HepG2 (cell line): ENCODE results near the gene NPAS2. TPM values are rescaled to one million over a fixed set of nuclear protein-coding genes. Genes with fewer than 3 reads are reported as not detected.

ENCODE experiments used
- ATAC-seq: fragments of 200-7000 bp; cut with Tn5 transposase; 3 replicates; pipeline ENCODE4 v1.9.1; 2020; ENCODE audit warnings: mild to moderate bottlenecking, moderate library complexity
- BruUV-seq: library from RNA; stranded (reverse); fragments of 400-500 nt; replicated peaks from 2 replicates; lab custom pipeline; 2021; lab: Mats Ljungman, UMichigan
- CTCF ChIA-PET: fragments of 300-600 bp; formaldehyde crosslinking; extraction: SDS; loops from one replicate; lab custom pipeline; 2021; ENCODE audit warnings: low total read pairs, inconsistent platforms, low intra/inter-chr PET ratio; lab: Yijun Ruan, JAX
- POLR2A ChIA-PET: fragments of 350-600 bp; sonication (Branson Sonifier 250); formaldehyde crosslinking; loops from one replicate; lab custom pipeline; 2020; ENCODE audit warnings: antibody characterized with exemption, inconsistent platforms; lab: Yijun Ruan, JAX
- DNase-seq: peaks from one replicate; pipeline ENCODE4 v3.0.0-alpha.2; 2015; ENCODE audit warnings: low spot score
- FAIRE-seq: peaks from 3 replicates; lab custom pipeline; 2011; peaks lifted over from hg19 to GRCh38; lab: Jason Lieb, UNC
- H2AFZ ChIP-seq: one replicate; pipeline ENCODE4 v1.6.1; 2011; ENCODE audit warnings: low read length, inconsistent platforms
- H3K27ac ChIP-seq: fragments of 300-600 bp; 3 replicates; pipeline ENCODE4 v1.8.0; 2011; ENCODE audit warnings: mixed run types, mild to moderate bottlenecking, mixed read lengths, low read length, inconsistent platforms; ENCODE audit not compliant: insufficient read depth; ENCODE audit errors: extremely low read length
- H3K27me3 ChIP-seq, 2 experiments: fragments of 200-600 bp in 1 of 2; 2 replicates in 1 of 2; 3 replicates in 1 of 2; pipeline versions ENCODE4 v1.6.0 to v1.8.0; 2011; ENCODE audit warnings: low read length in 2 of 2, mild to moderate bottlenecking in 2 of 2, moderate library complexity in 2 of 2, inconsistent platforms in 1 of 2; ENCODE audit not compliant: insufficient read depth in 2 of 2, control insufficient read depth in 1 of 2
- H3K36me3 ChIP-seq, 2 experiments: fragments of 200-600 bp in 1 of 2; replicated peaks in 1 of 2; 2 replicates in 1 of 2; 3 replicates in 1 of 2; pipeline versions ENCODE4 v1.5.1 to v1.8.0; 2011; ENCODE audit warnings: low read length in 2 of 2, inconsistent platforms in 1 of 2; ENCODE audit not compliant: insufficient read depth in 2 of 2, control insufficient read depth in 1 of 2
- H3K4me1 ChIP-seq: 2 replicates; pipeline ENCODE4 v1.5.1; 2012; ENCODE audit warnings: low read length, inconsistent platforms; ENCODE audit not compliant: insufficient read depth
- H3K4me2 ChIP-seq: 2 replicates; pipeline ENCODE4 v1.6.0; 2011; ENCODE audit warnings: low read depth, low read length, inconsistent platforms
- H3K4me3 ChIP-seq, 3 experiments: fragments of 200-600 bp in 1 of 3; sonication (generic), shearing (Covaris generic) in 1 of 3; replicated peaks in 1 of 3; 2 replicates each; pipeline ENCODE4 v1.5.1; 2011 to 2016; ENCODE audit warnings: low read length in 3 of 3, inconsistent platforms in 2 of 3, low read depth in 2 of 3, mild to moderate bottlenecking in 2 of 3, control low read depth in 1 of 3, mixed read lengths in 1 of 3; ENCODE audit not compliant: insufficient read depth in 1 of 3
- H3K79me2 ChIP-seq: one replicate; pipeline ENCODE4 v1.6.1; 2011; ENCODE audit warnings: low read length, inconsistent platforms; ENCODE audit not compliant: insufficient read depth
- H3K9ac ChIP-seq: 2 replicates; pipeline ENCODE4 v1.6.0; 2011; ENCODE audit warnings: mild to moderate bottlenecking, low read depth, low read length, inconsistent platforms; ENCODE audit not compliant: insufficient read depth
- H3K9me3 ChIP-seq: 2 replicates; pipeline ENCODE4 v1.5.1; 2012; ENCODE audit warnings: mild to moderate bottlenecking, low read length
- H4K20me1 ChIP-seq: 2 replicates; pipeline ENCODE4 v1.6.0; 2011; ENCODE audit warnings: inconsistent platforms, mild to moderate bottlenecking, low read length, moderate library complexity; ENCODE audit not compliant: insufficient read depth
- ARID2 ChIP-seq: sonication (generic); formaldehyde crosslinking; IDR thresholded peaks from 2 replicates; pipeline ENCODE4 v1.8.1; 2022; ENCODE audit warnings: mild to moderate bottlenecking, missing genetic modification reagents, borderline replicate concordance
- BRD4 ChIP-seq: sonication (generic); formaldehyde crosslinking; IDR thresholded peaks from 2 replicates; pipeline ENCODE4 v1.4.0; 2020; ENCODE audit warnings: missing genetic modification reagents
- JDP2 ChIP-seq: sonication (generic); formaldehyde crosslinking; IDR thresholded peaks from 2 replicates; pipeline ENCODE4 v1.8.1; 2022; ENCODE audit warnings: missing genetic modification reagents, borderline replicate concordance
- SRF ChIP-seq: IDR thresholded peaks from 2 replicates; pipeline ENCODE4 v1.6.1; 2011; ENCODE audit warnings: mild to moderate bottlenecking, low read depth, low read length, moderate library complexity
- ZC3H13 ChIP-seq: sonication (generic); formaldehyde crosslinking; IDR thresholded peaks from 2 replicates; pipeline ENCODE4 v1.8.1; 2023; ENCODE audit warnings: mild to moderate bottlenecking, missing genetic modification reagents, moderate library complexity
- ZEB1 ChIP-seq: IDR thresholded peaks from 2 replicates; pipeline ENCODE4 v1.6.1; 2012; ENCODE audit warnings: mild to moderate bottlenecking, low read depth, inconsistent platforms; ENCODE audit not compliant: insufficient replicate concordance
- ZNF543 ChIP-seq: sonication (generic); formaldehyde crosslinking; IDR thresholded peaks from 2 replicates; pipeline ENCODE4 v1.4.0; 2020; ENCODE audit warnings: mild to moderate bottlenecking, missing genetic modification reagents
- ZNF720 ChIP-seq: sonication (generic); formaldehyde crosslinking; IDR thresholded peaks from 2 replicates; pipeline ENCODE4 v1.4.0; 2020; ENCODE audit warnings: missing genetic modification reagents
- WGBS: methylation state at CpG from one replicate; pipeline ENCODE4 v1.1.6; 2017; ENCODE audit warnings: low lambda C conversion rate; 5-methylcytosine and 5-hydroxymethylcytosine counted together
- in situ Hi-C: cut with HindIII; loops from 2 replicates; pipeline ENCODE4 v1.10.0; 2017; ENCODE audit warnings: low pct_unique_long_range_greater_than_20kb; ENCODE audit not compliant: extremely low pct_ligation_motif_present
- intact Hi-C: fragments of 100-400 bp; cut with micrococcal nuclease; formaldehyde crosslinking; loops from one replicate; pipeline ENCODE4 v1.10.0; 2022; ENCODE audit not compliant: unreplicated experiment
- polyA plus RNA-seq, 8 experiments: library from polyadenylated mRNA; depleted of rRNA in 3 of 8; stranded (reverse) in 7 of 8; unstranded in 1 of 8; fragments of >200 nt; fragmentation: Illumina TruSeq in 4 of 8; extraction: Trizol in 4 of 8; gene quantifications; 2 replicates each; pipeline versions ENCODE4 v1.2.1 to v1.2.3, GENCODE V29; 2011 to 2016; ENCODE audit warnings: low read depth in 4 of 8, missing spikeins in 1 of 8, mixed read lengths in 1 of 8; ENCODE audit not compliant: insufficient read depth in 1 of 8
- total RNA-seq, 5 experiments: library from RNA; depleted of rRNA; stranded (reverse); fragments of >200 nt; fragmentation: Illumina TruSeq; extraction: Trizol; gene quantifications; 2 replicates each; pipeline ENCODE4 v1.2.3, GENCODE V29; 2016; ENCODE audit warnings: low read depth in 1 of 5

NPAS2 gene
- total and polyA plus RNA-seq, 2 of the 13 experiments (the other 11 are each of a cell fraction or from before 2014, with no cell fraction given): 14.8 to 37.5 TPM

DNA sequence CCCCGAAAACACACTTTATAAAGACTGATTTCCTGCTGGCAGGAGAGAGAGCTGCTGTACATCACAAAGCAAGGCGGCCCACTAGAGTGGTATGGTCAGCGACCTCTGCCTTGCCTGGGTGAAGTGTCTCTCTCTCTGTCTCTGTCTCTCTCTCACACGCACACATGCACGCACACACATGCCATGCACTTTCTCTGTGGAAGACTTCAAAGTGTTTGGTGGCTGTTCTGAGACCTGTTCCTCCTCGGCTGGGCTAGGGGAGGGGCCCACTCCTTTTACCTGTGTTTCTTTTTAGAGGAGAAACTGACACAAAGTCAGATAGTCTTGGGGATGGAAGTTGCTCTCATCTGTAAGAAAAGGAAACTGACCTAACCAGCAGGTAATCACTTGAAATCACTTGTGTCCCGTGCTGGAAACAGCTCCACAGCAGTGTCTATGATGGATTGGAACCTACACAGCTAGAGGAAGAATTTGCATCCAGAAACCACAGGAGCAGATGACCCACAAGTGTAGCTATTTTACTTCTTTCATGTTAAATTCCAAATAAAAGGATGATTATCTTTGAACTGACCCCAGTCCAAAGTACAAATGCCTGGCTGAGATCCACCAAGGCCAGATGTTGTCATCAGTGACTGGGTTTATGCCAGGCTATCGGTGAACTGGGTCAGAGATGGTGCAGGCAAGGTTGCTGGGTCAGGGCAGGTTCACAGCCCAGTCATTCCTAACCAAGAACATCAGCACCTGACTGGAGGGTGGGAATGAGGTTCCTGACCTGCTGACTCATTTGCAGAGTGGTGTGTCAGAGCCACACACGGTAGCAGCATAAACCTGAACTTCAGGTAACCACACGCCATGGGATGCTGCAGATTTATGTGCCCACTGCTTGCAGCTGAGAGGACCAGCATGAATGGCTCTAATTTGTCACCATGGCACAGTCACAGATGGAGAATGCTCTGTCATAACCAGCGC, 63.0 kb downstream of the NPAS2 start (continued):
- TF ChIP-seq ZC3H13 (CRISPR knock-in tag): no peak
- 0 out of 2 replicates have a peak, but pooled peaks have one; percentile 27 for TF ChIP-seq ARID2 (CRISPR knock-in tag)
- TF ChIP-seq JDP2 (CRISPR knock-in tag): no peak
- TF ChIP-seq, all 625 proteins: peak for 213

DNA sequence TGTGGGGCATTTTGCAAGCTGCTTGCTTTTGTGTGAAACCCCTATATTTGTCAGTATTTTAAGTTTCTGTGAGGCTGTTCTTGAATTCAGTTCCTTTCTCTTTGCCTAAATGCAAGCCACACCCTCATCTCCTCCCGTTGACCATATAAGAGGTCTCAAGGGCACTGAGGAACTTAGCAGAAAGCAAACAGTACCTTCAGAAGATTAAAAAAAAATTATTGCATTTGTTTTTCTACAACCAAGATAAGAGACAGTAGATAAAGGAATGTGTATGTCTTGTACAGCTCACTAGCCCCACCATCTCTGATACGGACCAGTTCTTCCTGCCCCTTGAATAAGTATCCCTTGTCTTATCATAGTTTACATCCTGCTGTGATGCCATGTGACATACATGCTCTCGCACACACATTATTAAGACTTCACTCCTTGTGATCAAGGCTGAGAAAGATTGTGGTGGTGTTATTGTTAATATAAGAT, 64.2 kb downstream of the NPAS2 start:
- Histone ChIP-seq H3K36me3 (peaks cover 0 to 20% of the 10 kb centered on the region in 2 experiments; a peak in 3 of 5 replicates), H3K27ac (peak overlapping the region; percentile 64), H3K9me3 (no peaks in the 10 kb centered on the region), H3K4me3 (no peak overlapping the region), H3K9ac (no peak overlapping the region), H3K4me2 (no peak overlapping the region), H2AFZ (no peak overlapping the region), H4K20me1 (peaks cover 7% of the 10 kb centered on the region; the same call in 1 of the 2 replicates), H3K79me2 (peaks cover 34% of the 10 kb centered on the region), H3K4me1 (peaks cover 82% of the 10 kb centered on the region), H3K27me3 (no peaks in the 10 kb centered on the region)
- no peak for DNase-seq
- WGBS: 69% methylated on average over 3 of the region's 3 CpGs
- ChIA-PET CTCF (no interaction called here), POLR2A (interaction anchor here (1.7 to 1.8 kb wide), 2 partner anchors 8 to 65 kb away, joined by 3 to 6 read pairs; partner anchors contain the start of gene NPAS2)
- BruUV-seq: no TSS peak
- intact Hi-C loops (no loop called here), in situ Hi-C loops (loop anchor here (5.0 kb wide), 1 partner anchor 62 kb away; the partner anchor contains the start of gene NPAS2)
- no peak for FAIRE-seq
- no peak for ATAC-seq
- TF ChIP-seq ZEB1 (no peak), ZNF543 (CRISPR knock-in tag) (no peak), BRD4 (CRISPR knock-in tag) (no peak), SRF (0 out of 2 replicates have a peak, but pooled peaks have one; percentile 13), ZNF720 (CRISPR knock-in tag) (no peak)
